HepG2 (cell line): ENCODE results near the gene CWF19L2. TPM values are rescaled to one million over a fixed set of nuclear protein-coding genes. Genes with fewer than 3 reads are reported as not detected.

Source experiments
- ATAC-seq: fragments of 200-7000 bp; cut with Tn5 transposase; 3 replicates; pipeline ENCODE4 v1.9.1; 2020; ENCODE audit warnings: mild to moderate bottlenecking, moderate library complexity
- BruUV-seq: library from RNA; stranded (reverse); fragments of 400-500 nt; replicated peaks from 2 replicates; lab custom pipeline; 2021; lab: Mats Ljungman, UMichigan
- CTCF ChIA-PET: fragments of 300-600 bp; formaldehyde crosslinking; extraction: SDS; loops from one replicate; lab custom pipeline; 2021; ENCODE audit warnings: low total read pairs, inconsistent platforms, low intra/inter-chr PET ratio; lab: Yijun Ruan, JAX
- POLR2A ChIA-PET: fragments of 350-600 bp; sonication (Branson Sonifier 250); formaldehyde crosslinking; loops from one replicate; lab custom pipeline; 2020; ENCODE audit warnings: antibody characterized with exemption, inconsistent platforms; lab: Yijun Ruan, JAX
- DNase-seq: peaks from one replicate; pipeline ENCODE4 v3.0.0-alpha.2; 2015; ENCODE audit warnings: low spot score
- FAIRE-seq: peaks from 3 replicates; lab custom pipeline; 2011; peaks lifted over from hg19 to GRCh38; lab: Jason Lieb, UNC
- H2AFZ ChIP-seq: one replicate; pipeline ENCODE4 v1.6.1; 2011; ENCODE audit warnings: low read length, inconsistent platforms
- H3K27ac ChIP-seq: fragments of 300-600 bp; 3 replicates; pipeline ENCODE4 v1.8.0; 2011; ENCODE audit warnings: mixed run types, mild to moderate bottlenecking, mixed read lengths, low read length, inconsistent platforms; ENCODE audit not compliant: insufficient read depth; ENCODE audit errors: extremely low read length
- H3K27me3 ChIP-seq, 2 experiments: fragments of 200-600 bp in 1 of 2; 2 replicates in 1 of 2; 3 replicates in 1 of 2; pipeline versions ENCODE4 v1.6.0 to v1.8.0; 2011; ENCODE audit warnings: low read length in 2 of 2, mild to moderate bottlenecking in 2 of 2, moderate library complexity in 2 of 2, inconsistent platforms in 1 of 2; ENCODE audit not compliant: insufficient read depth in 2 of 2, control insufficient read depth in 1 of 2
- H3K36me3 ChIP-seq, 2 experiments: fragments of 200-600 bp in 1 of 2; replicated peaks in 1 of 2; 2 replicates in 1 of 2; 3 replicates in 1 of 2; pipeline versions ENCODE4 v1.5.1 to v1.8.0; 2011; ENCODE audit warnings: low read length in 2 of 2, inconsistent platforms in 1 of 2; ENCODE audit not compliant: insufficient read depth in 2 of 2, control insufficient read depth in 1 of 2
- H3K4me1 ChIP-seq: 2 replicates; pipeline ENCODE4 v1.5.1; 2012; ENCODE audit warnings: low read length, inconsistent platforms; ENCODE audit not compliant: insufficient read depth
- H3K4me2 ChIP-seq: 2 replicates; pipeline ENCODE4 v1.6.0; 2011; ENCODE audit warnings: low read depth, low read length, inconsistent platforms
- H3K4me3 ChIP-seq, 3 experiments: fragments of 200-600 bp in 1 of 3; sonication (generic), shearing (Covaris generic) in 1 of 3; replicated peaks in 1 of 3; 2 replicates each; pipeline ENCODE4 v1.5.1; 2011 to 2016; ENCODE audit warnings: low read length in 3 of 3, inconsistent platforms in 2 of 3, low read depth in 2 of 3, mild to moderate bottlenecking in 2 of 3, control low read depth in 1 of 3, mixed read lengths in 1 of 3; ENCODE audit not compliant: insufficient read depth in 1 of 3
- H3K79me2 ChIP-seq: one replicate; pipeline ENCODE4 v1.6.1; 2011; ENCODE audit warnings: low read length, inconsistent platforms; ENCODE audit not compliant: insufficient read depth
- H3K9ac ChIP-seq: 2 replicates; pipeline ENCODE4 v1.6.0; 2011; ENCODE audit warnings: mild to moderate bottlenecking, low read depth, low read length, inconsistent platforms; ENCODE audit not compliant: insufficient read depth
- H3K9me3 ChIP-seq: 2 replicates; pipeline ENCODE4 v1.5.1; 2012; ENCODE audit warnings: mild to moderate bottlenecking, low read length
- H4K20me1 ChIP-seq: 2 replicates; pipeline ENCODE4 v1.6.0; 2011; ENCODE audit warnings: inconsistent platforms, mild to moderate bottlenecking, low read length, moderate library complexity; ENCODE audit not compliant: insufficient read depth
- BRD4 ChIP-seq: sonication (generic); formaldehyde crosslinking; IDR thresholded peaks from 2 replicates; pipeline ENCODE4 v1.4.0; 2020; ENCODE audit warnings: missing genetic modification reagents
- CCAR2 ChIP-seq: fragments of 200-400 bp; formaldehyde crosslinking; optimal IDR thresholded peaks from 2 replicates; pipeline ENCODE3; 2018; ENCODE audit warnings: low read depth, mild to moderate bottlenecking, low read length, moderate library complexity
- FIP1L1 ChIP-seq: fragments of 200-400 bp; formaldehyde crosslinking; IDR thresholded peaks from 2 replicates; pipeline ENCODE4 v1.6.1; 2018; ENCODE audit warnings: low read depth, mild to moderate bottlenecking, low read length, moderate library complexity, borderline replicate concordance; ENCODE audit not compliant: insufficient read depth
- KLF9 ChIP-seq: IDR thresholded peaks from 2 replicates; pipeline ENCODE4 v1.6.1; 2016; ENCODE audit warnings: low read depth
- MAFK ChIP-seq, 2 experiments: IDR thresholded peaks in 1 of 2; conservative IDR thresholded peaks in 1 of 2; 2 replicates each; pipeline ENCODE4 v1.6.1; 2011; ENCODE audit warnings: improper control_type of control experiment in 2 of 2, low read length in 2 of 2
- NFAT5 ChIP-seq: sonication (generic); formaldehyde crosslinking; IDR thresholded peaks from 2 replicates; pipeline ENCODE4 v1.4.0; 2020; ENCODE audit warnings: missing genetic modification reagents
- NPAS2 ChIP-seq: sonication (generic); formaldehyde crosslinking; IDR thresholded peaks from 2 replicates; pipeline ENCODE4 v1.8.0; 2022; ENCODE audit warnings: mild to moderate bottlenecking, missing genetic modification reagents, borderline replicate concordance
- NRL ChIP-seq: sonication (generic); formaldehyde crosslinking; IDR thresholded peaks from 2 replicates; pipeline ENCODE4 v1.5.0; 2020; ENCODE audit warnings: missing genetic modification reagents, mild to moderate bottlenecking, moderate library complexity, borderline replicate concordance
- ZBTB1 ChIP-seq: sonication (generic); formaldehyde crosslinking; IDR thresholded peaks from 2 replicates; pipeline ENCODE4 v1.4.0; 2020; ENCODE audit warnings: missing genetic modification reagents, borderline replicate concordance
- ZFP91 ChIP-seq: sonication (generic); formaldehyde crosslinking; IDR thresholded peaks from 2 replicates; pipeline ENCODE4 v1.9.0; 2022; ENCODE audit warnings: missing genetic modification reagents, mild to moderate bottlenecking, borderline replicate concordance
- ZNF446 ChIP-seq: sonication (generic); formaldehyde crosslinking; IDR thresholded peaks from 2 replicates; pipeline ENCODE4 v1.5.0; 2020; ENCODE audit warnings: mild to moderate bottlenecking, missing genetic modification reagents
- ZNF770 ChIP-seq: sonication (generic); formaldehyde crosslinking; IDR thresholded peaks from 2 replicates; pipeline ENCODE4 v1.5.0; 2020; ENCODE audit warnings: mild to moderate bottlenecking, missing genetic modification reagents
- WGBS: methylation state at CpG from one replicate; pipeline ENCODE4 v1.1.6; 2017; ENCODE audit warnings: low lambda C conversion rate; 5-methylcytosine and 5-hydroxymethylcytosine counted together
- in situ Hi-C: cut with HindIII; loops from 2 replicates; pipeline ENCODE4 v1.10.0; 2017; ENCODE audit warnings: low pct_unique_long_range_greater_than_20kb; ENCODE audit not compliant: extremely low pct_ligation_motif_present
- intact Hi-C: fragments of 100-400 bp; cut with micrococcal nuclease; formaldehyde crosslinking; loops from one replicate; pipeline ENCODE4 v1.10.0; 2022; ENCODE audit not compliant: unreplicated experiment
- polyA plus RNA-seq, 8 experiments: library from polyadenylated mRNA; depleted of rRNA in 3 of 8; stranded (reverse) in 7 of 8; unstranded in 1 of 8; fragments of >200 nt; fragmentation: Illumina TruSeq in 4 of 8; extraction: Trizol in 4 of 8; gene quantifications; 2 replicates each; pipeline versions ENCODE4 v1.2.1 to v1.2.3, GENCODE V29; 2011 to 2016; ENCODE audit warnings: low read depth in 4 of 8, missing spikeins in 1 of 8, mixed read lengths in 1 of 8; ENCODE audit not compliant: insufficient read depth in 1 of 8
- total RNA-seq, 5 experiments: library from RNA; depleted of rRNA; stranded (reverse); fragments of >200 nt; fragmentation: Illumina TruSeq; extraction: Trizol; gene quantifications; 2 replicates each; pipeline ENCODE4 v1.2.3, GENCODE V29; 2016; ENCODE audit warnings: low read depth in 1 of 5

Gene CWF19L2
- total and polyA plus RNA-seq, 2 of the 13 experiments (the other 11 are each of a cell fraction or from before 2014, with no cell fraction given), result 2.2 to 18.6 TPM

- POLR2A ChIA-PET, result no interaction called here
- TF ChIP-seq MAFK (conservative IDR thresholded peaks at IDR 0.05 in 1 of 2, IDR thresholded peaks at IDR 0.05 in 1 of 2; ENCODE audit: low read length in 2 of 2) (no peak), FIP1L1 (no peak), ZNF770 (CRISPR knock-in tag) (no peak), BRD4 (CRISPR knock-in tag) (no peak), ZBTB1 (CRISPR knock-in tag) (no peak), KLF9 (CRISPR knock-in tag) (no peak), NFAT5 (CRISPR knock-in tag) (no peak), NRL (CRISPR knock-in tag) (no peak), CCAR2 (no peak), NPAS2 (CRISPR knock-in tag) (no peak), ZNF446 (CRISPR knock-in tag) (no peak), ZFP91 (no peak)
Measured at GRCh38 chr11:107439586-107440167, 17.9 kb downstream of the CWF19L2 start.

More at GRCh38 chr11:107439586-107440167, 17.9 kb downstream of the CWF19L2 start:
- Histone ChIP-seq H3K36me3 (peaks cover 1 to 31% of the 10 kb centered on the region in 2 experiments), H4K20me1 (no peaks in the 10 kb centered on the region), H3K4me1 (no peaks in the 10 kb centered on the region), H3K27ac (no peak overlapping the region), H3K27me3 (no peaks in the 10 kb centered on the region), H3K9me3 (no peaks in the 10 kb centered on the region), H3K79me2 (no peaks in the 10 kb centered on the region), H3K4me2 (no peak overlapping the region), H3K9ac (no peak overlapping the region), H2AFZ (no peak overlapping the region), H3K4me3 (no peak overlapping the region)
- CTCF ChIA-PET, result no interaction called here
- FAIRE-seq (no peak), DNase-seq (no peak), ATAC-seq (no peak)
- intact Hi-C loops, result no loop called here
- in situ Hi-C loops, result no loop called here
- BruUV-seq, result no TSS peak
- WGBS, result 87% methylated on average over 6 of the region's 6 CpGs
